ENCODE data around the gene UNC5B.
"Not testable (repeated sequence)": the region's sequence is repeated elsewhere in the genome, so short reads cannot be mapped to it uniquely, and the experiment has no call there.

GRCh38 chr10:71296811-71297210 lies 84.4 kb downstream of the UNC5B start:
- TF ChIP-seq CTCF (IDR thresholded peaks at IDR 0.05; ENCODE audit: low read length); EZH2 (optimal IDR thresholded peaks at IDR 0.05; ENCODE audit: low read depth, low read length): not testable (repeated sequence)
